Measurements from ENCODE around the gene MAPK10.

The MAPK10 gene

DNA sequence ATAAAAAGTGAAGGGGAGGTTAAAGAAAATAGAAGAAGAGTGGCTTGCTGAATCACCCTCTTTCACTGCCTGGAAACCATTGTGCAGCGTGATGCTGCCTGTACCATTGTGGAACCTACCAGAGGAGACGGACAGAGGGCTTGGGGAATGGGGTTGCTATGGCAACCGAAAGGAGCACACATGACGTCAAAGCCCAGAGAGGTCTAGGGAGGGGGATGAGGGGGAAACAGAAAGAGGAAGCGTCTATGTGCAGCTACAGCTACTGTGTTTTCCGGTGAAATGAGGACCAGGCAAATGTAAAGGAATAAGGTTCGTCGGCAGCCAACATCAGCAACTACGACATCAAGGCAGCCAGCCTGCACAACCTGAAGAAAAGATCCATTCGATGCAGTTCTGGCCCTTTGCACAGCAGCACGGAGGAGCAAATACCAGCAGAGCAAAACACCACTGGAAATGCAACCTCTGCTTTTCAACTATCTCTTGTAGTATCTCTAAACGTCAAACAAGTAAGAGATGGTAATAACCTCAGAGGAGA, at the start of gene MAPK10:
Gene MAPK10, minus strand, starts transcription at position 110 of the 535 bp plus-strand sequence.
- DNase-seq (ENCODE audit: low spot score), result peak; percentile 36

- no peak for DNase-seq (ENCODE audit: low spot score)
These were observed 43.7 kb upstream of the MAPK10 start for GRCh38 chr4:86403575-86403974.

GRCh38 chr4:86401826-86402225, 42.0 kb upstream of the MAPK10 start:
- DNase-seq (ENCODE audit: low spot score), result no peak

- no peak for DNase-seq (ENCODE audit: low spot score)
These were observed 40.4 kb upstream of the MAPK10 start for GRCh38 chr4:86400216-86400615.

GRCh38 chr4:86398187-86398586, 38.3 kb upstream of the MAPK10 start:
- no peak for DNase-seq (ENCODE audit: low spot score)

GRCh38 chr4:86393749-86394148, 33.9 kb upstream of the MAPK10 start:
- DNase-seq (ENCODE audit: low spot score), result no peak

DNA sequence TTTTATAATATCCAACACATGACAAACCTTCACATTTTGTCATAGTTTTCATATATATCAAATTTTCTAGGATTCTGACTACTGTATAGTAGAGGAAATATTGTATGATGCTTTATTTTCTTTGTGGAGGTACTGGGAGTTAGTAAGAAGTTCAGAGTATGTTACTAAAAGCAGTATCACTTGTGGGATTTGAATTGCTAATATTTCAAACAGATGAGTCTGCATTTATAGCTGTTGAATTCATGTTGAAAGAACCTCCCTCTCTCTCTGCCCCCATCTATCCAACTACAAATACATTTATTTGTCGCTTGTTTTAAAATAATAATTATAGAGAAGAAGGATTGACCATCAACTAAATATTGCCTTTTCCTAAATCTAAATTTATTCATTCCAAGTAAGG, 29.8 kb upstream of the MAPK10 start:
- no peak for DNase-seq (ENCODE audit: low spot score)

- no peak for DNase-seq (ENCODE audit: low spot score)
These were observed 28.4 kb upstream of the MAPK10 start for GRCh38 chr4:86388252-86388651.

- DNase-seq (ENCODE audit: low spot score), result no peak
These were observed 27.1 kb upstream of the MAPK10 start for GRCh38 chr4:86386817-86387415.

- DNase-seq (ENCODE audit: low spot score), result no peak
These were observed 26.3 kb upstream of the MAPK10 start for GRCh38 chr4:86386201-86386600.

DNA sequence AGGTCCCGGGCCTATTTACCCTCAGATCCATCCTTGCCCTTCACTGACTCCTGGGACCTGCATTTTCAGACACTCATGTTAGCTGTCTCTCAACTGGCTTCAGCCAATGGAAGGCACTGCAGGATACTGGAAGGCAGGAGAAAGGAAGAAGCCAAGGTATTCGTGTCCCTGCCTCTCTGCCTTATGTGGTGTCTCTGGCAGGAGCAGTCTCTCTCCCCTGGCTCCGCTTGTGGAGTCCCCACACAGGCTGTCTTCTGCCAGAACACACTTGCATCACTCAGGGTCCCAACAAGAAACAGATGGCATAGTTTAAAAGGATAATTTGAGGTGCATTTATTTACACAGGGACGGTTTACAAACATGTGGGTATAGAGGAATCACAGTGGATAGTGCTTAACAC, 21.6 kb upstream of the MAPK10 start:
- DNase-seq (ENCODE audit: low spot score), result no peak

DNA sequence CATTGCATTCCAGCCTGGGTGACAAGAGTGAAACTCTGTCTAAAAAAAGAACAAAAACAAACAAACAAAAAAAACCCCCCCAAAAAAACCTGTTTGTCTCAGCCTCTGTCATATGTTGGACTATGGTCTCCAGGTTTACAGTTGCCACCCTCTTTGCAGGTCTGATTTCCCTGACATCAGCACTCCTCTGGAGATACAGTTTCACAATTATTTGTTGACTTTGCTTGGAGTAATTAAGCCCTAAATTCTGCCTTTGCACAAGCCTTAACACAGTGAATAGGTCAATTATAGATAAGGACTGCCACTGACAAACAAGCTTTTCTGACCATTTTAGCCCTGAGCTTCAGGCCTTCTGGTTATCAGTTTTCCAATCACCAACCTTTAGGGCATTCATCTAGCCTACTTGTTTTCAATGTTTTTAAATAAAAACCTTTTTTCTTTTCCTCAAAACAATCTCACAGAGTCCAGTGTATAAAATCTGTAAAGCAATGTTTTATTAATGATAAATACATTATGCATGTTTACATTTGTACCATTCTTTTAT, 20.4 kb upstream of the MAPK10 start:
- no peak for DNase-seq (ENCODE audit: low spot score)

- DNase-seq (ENCODE audit: low spot score), result no peak
These were observed 17.0 kb upstream of the MAPK10 start for GRCh38 chr4:86376850-86377249.

GRCh38 chr4:86368433-86368832, 8.6 kb upstream of the MAPK10 start:
- no peak for DNase-seq (ENCODE audit: low spot score)

DNA sequence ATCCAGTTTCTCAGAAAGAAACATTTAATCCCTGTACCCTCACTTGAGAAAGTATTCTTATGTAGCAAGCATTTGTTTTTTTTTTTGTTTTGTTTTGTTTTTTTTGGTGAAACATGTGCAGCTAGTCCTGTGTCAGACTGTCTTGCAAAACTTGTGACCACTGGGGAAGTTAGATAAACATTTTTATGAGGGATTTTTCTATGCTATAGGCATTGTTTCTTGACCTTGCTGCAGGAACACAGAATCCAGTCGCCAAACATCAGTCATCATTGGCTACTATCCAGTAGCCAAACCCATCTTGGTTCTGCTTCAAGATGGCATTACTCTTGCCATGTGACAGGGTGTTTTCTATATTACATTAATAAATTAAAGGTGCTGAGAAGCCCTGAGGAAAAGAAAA, 7.7 kb upstream of the MAPK10 start:
- DNase-seq (ENCODE audit: low spot score), result no peak

DNA sequence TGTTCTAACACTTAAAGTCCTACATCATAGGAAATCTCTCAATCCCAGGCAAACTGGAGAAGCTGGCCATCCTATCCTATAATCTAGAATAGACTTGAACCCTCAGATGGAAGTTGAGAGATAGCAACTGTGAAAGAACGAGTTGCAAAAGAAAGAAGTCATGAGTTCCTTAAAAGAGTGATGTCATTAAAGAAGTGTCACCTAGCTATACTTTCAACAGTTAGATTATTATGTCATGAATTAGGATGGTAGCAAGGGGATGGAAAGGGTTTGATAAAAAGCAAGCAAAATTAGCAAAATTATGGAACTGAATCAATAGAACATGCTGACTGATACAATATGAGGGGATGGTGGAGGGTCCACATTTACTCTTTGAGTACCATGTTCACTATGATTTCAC, 7.1 kb upstream of the MAPK10 start:
- DNase-seq (ENCODE audit: low spot score), result no peak

DNA sequence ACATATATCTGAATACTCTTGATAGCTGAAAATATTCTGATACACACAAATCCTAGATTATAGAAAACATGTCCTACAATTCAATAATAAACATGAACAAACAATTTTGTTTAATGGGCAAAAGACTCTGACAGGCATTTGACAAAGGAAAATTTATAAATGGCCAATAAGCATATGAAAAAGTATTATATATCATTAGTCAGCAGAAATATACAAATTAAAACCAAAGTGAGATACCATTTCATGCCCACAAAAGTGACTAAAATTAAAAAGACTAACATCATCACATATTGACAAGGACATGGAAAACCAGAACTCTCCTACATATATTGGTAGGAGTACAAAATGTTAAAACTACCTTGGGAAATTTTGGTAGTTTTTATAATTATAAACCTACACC, 2.7 kb upstream of the MAPK10 start:
- DNase-seq (ENCODE audit: low spot score), result no peak

GRCh38 chr4:86358257-86358656, 1.6 kb downstream of the MAPK10 start:
- no peak for DNase-seq (ENCODE audit: low spot score)

DNA sequence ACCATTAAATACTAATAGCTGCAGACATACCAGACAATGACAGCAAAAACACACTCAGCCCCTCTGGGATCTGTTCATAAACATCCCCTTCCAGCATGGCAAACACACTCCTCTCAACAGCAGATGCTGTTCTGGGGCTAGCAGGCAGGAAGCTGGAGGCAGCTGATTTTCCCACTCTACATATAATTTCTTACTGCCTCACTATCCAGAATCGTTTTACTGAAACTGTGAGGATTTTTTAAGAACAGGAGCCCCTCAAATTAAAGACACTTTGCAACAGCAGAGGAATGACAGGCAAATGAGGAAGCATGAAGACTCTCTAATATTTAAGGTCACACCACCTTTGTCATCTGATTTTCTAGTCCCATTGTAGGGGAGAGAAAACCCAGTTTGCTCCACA, 2.2 kb downstream of the MAPK10 start:
- no peak for DNase-seq (ENCODE audit: low spot score)

DNA sequence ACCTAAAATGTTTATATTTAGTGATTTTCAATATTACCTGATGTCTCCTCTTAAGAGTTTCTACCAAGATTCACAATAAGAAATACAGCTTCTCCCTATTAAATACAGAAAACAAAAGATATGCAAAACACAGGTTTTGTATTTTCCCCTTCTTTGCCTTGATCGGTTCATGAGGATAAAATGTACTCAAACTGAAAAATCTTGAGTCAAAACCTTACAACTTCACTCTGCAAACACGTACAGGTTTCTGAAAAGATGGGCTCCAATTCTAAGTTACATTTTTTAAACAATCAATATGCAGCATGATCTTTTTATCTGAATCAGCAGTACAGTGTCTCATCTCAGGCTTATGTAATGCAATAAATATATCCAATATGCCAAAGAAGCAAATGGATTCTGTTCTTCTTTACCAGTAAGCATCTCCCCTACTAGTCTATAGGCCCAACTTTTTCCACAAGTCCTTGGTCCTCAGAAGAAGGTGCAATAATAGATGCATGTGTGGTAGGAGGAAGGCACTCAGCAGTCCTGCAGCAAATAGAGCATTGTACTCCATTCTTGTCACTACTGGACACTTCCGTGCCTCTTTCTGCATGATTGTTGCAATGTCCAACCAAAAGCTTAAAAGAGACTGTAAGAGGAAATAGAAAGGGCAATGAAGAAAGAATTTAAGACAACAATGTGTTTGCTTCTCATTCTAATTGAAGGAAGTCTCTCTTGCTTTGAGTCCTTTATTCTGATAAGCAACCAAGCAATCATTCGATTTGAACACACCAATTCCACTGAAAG, 3.2 kb downstream of the MAPK10 start:
- no peak for DNase-seq (ENCODE audit: low spot score)

DNA sequence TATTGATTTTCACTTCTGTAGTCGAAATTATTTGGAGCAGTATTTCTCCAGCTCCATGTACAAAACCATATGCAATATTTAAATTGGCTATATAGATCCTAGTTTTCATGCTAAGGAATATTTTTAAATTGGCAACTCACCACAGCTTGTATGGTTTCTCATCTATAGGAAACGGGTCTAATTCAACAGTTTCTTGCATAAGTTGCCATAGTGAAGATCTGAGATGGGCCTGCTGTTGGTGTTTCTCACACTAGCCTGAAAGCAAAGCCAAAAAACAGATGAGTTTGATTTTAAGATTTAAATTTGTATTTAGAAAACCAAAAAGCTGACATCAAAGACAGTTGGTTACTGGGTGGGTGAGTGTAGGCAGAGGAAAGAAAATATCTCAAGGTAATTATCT, 5.5 kb downstream of the MAPK10 start:
- no peak for DNase-seq (ENCODE audit: low spot score)

- DNase-seq (ENCODE audit: low spot score), result no peak
These were observed 13.5 kb downstream of the MAPK10 start for GRCh38 chr4:86346320-86346719.

- no peak for DNase-seq (ENCODE audit: low spot score)
These were observed 15.7 kb downstream of the MAPK10 start for GRCh38 chr4:86344127-86344526.
